H9 (cell line): ENCODE data around the gene CDS2. TPM values are rescaled to one million over a fixed set of nuclear protein-coding genes. Genes with fewer than 3 reads are reported as not detected.

ENCODE experiments used
- DNase-seq: peaks from one replicate; pipeline ENCODE4 v3.0.0-alpha.2; 2017
- H2AFZ ChIP-seq: one replicate; pipeline ENCODE4 v1.6.1; 2013; ENCODE audit warnings: mild to moderate bottlenecking, low read length, control low read depth, moderate library complexity
- H2AK5ac ChIP-seq: 2 replicates; pipeline ENCODE4 v1.6.1; 2013; ENCODE audit warnings: low read length, control low read depth, mixed read lengths; ENCODE audit not compliant: insufficient read length
- H2BK120ac ChIP-seq: one replicate; pipeline ENCODE4 v1.6.1; 2013; ENCODE audit warnings: low read depth, mild to moderate bottlenecking, low read length, control low read depth, inconsistent platforms; ENCODE audit not compliant: poor library complexity, severe bottlenecking
- H2BK12ac ChIP-seq: 2 replicates; pipeline ENCODE4 v1.6.1; 2013; ENCODE audit warnings: low read length, control low read depth, mixed read lengths, low read depth; ENCODE audit not compliant: insufficient read length
- H2BK15ac ChIP-seq: 2 replicates; pipeline ENCODE4 v1.6.1; 2013; ENCODE audit warnings: low read depth, low read length, control low read depth
- H2BK20ac ChIP-seq: one replicate; pipeline ENCODE4 v1.6.1; 2013; ENCODE audit warnings: low read depth, mild to moderate bottlenecking, low read length, control low read depth, inconsistent platforms; ENCODE audit not compliant: poor library complexity, severe bottlenecking
- H2BK5ac ChIP-seq: 2 replicates; pipeline ENCODE4 v1.6.1; 2013; ENCODE audit warnings: low read length, control low read depth, mixed read lengths; ENCODE audit not compliant: insufficient read length
- H3K14ac ChIP-seq: 2 replicates; pipeline ENCODE4 v1.6.1; 2013; ENCODE audit warnings: low read length, control low read depth; ENCODE audit not compliant: insufficient read depth
- H3K18ac ChIP-seq: 2 replicates; pipeline ENCODE4 v1.6.1; 2013; ENCODE audit warnings: low read depth, mild to moderate bottlenecking, mixed read lengths, low read length, control low read depth; ENCODE audit not compliant: insufficient read length
- H3K23ac ChIP-seq: 2 replicates; pipeline ENCODE4 v1.6.1; 2013; ENCODE audit warnings: low read length, control low read depth, mixed read lengths, low read depth; ENCODE audit not compliant: insufficient read length
- H3K23me2 ChIP-seq: 2 replicates; pipeline ENCODE4 v1.6.1; 2013; ENCODE audit warnings: low read depth, mild to moderate bottlenecking, mixed read lengths, low read length, control low read depth; ENCODE audit not compliant: insufficient read length, poor library complexity, severe bottlenecking
- H3K27ac ChIP-seq: 2 replicates; pipeline ENCODE4 v1.5.1; 2013; ENCODE audit warnings: low read length, control low read depth, mixed read lengths, low read depth; ENCODE audit not compliant: insufficient read length
- H3K27me3 ChIP-seq: 2 replicates; pipeline ENCODE4 v1.6.1; 2013; ENCODE audit warnings: low read length, control low read depth, inconsistent platforms; ENCODE audit not compliant: insufficient read depth
- H3K4ac ChIP-seq: 2 replicates; pipeline ENCODE4 v1.6.1; 2013; ENCODE audit warnings: low read depth, mild to moderate bottlenecking, control low read depth, inconsistent platforms, low read length, moderate library complexity
- H3K4me1 ChIP-seq: 2 replicates; pipeline ENCODE4 v1.6.1; 2013; ENCODE audit warnings: low read length, control low read depth, inconsistent platforms; ENCODE audit not compliant: insufficient read depth
- H3K4me2 ChIP-seq: 2 replicates; pipeline ENCODE4 v1.6.1; 2013; ENCODE audit warnings: low read length, control low read depth, mixed read lengths; ENCODE audit not compliant: insufficient read length, insufficient read depth
- H3K56ac ChIP-seq: 2 replicates; pipeline ENCODE4 v1.6.1; 2013; ENCODE audit warnings: low read depth, mild to moderate bottlenecking, mixed read lengths, low read length, control low read depth; ENCODE audit not compliant: insufficient read length
- H3K79me1 ChIP-seq: 2 replicates; pipeline ENCODE4 v1.6.1; 2013; ENCODE audit warnings: low read depth, mild to moderate bottlenecking, moderate library complexity, low read length, control low read depth, inconsistent platforms; ENCODE audit not compliant: insufficient read depth, poor library complexity, severe bottlenecking
- H3K79me2 ChIP-seq: 2 replicates; pipeline ENCODE4 v1.6.1; 2013; ENCODE audit warnings: low read length, control low read depth, inconsistent platforms; ENCODE audit not compliant: insufficient read depth
- H3K9ac ChIP-seq: 2 replicates; pipeline ENCODE4 v1.6.1; 2013; ENCODE audit warnings: low read length, control low read depth, mixed read lengths; ENCODE audit not compliant: insufficient read length; ENCODE audit errors: extremely low read depth
- H3K9me3 ChIP-seq: one replicate; pipeline ENCODE4 v1.6.1; 2013; ENCODE audit warnings: low read depth, low read length, inconsistent platforms; ENCODE audit not compliant: control insufficient read depth
- H3T11ph ChIP-seq: one replicate; pipeline ENCODE4 v1.6.1; 2013; ENCODE audit warnings: mild to moderate bottlenecking, low read length, control low read depth, inconsistent platforms
- H4K20me1 ChIP-seq: one replicate; pipeline ENCODE4 v1.6.1; 2013; ENCODE audit not compliant: control insufficient read depth, insufficient read length, insufficient read depth
- H4K5ac ChIP-seq: 2 replicates; pipeline ENCODE4 v1.6.1; 2013; ENCODE audit warnings: low read depth, mild to moderate bottlenecking, mixed read lengths, low read length, control low read depth; ENCODE audit not compliant: insufficient read length
- H4K8ac ChIP-seq: replicated peaks from 2 replicates; pipeline ENCODE4 v1.6.1; 2013; ENCODE audit warnings: low read length, control low read depth, mixed read lengths, low read depth; ENCODE audit not compliant: insufficient read length
- H4K91ac ChIP-seq: 2 replicates; pipeline ENCODE4 v1.6.1; 2013; ENCODE audit warnings: low read depth, mild to moderate bottlenecking, moderate library complexity, mixed read lengths, low read length, control low read depth; ENCODE audit not compliant: insufficient read length
- H3K27ac Mint-ChIP-seq, 3 experiments: 2 replicates in 2 of 3; 3 replicates in 1 of 3; pipeline ENCODE4 v1.8.0; 2020 to 2021; ENCODE audit warnings: mixed read lengths in 3 of 3, mild to moderate bottlenecking in 1 of 3, moderate library complexity in 1 of 3
- H3K27me3 Mint-ChIP-seq: 2 replicates; pipeline ENCODE4 v1.8.0; 2021; ENCODE audit warnings: low read depth, mild to moderate bottlenecking, moderate library complexity, mixed read lengths
- H3K36me3 Mint-ChIP-seq, 3 experiments: 2 replicates in 2 of 3; 3 replicates in 1 of 3; pipeline ENCODE4 v1.8.0; 2020 to 2021; ENCODE audit warnings: low read depth in 3 of 3, mixed read lengths in 3 of 3; ENCODE audit not compliant: insufficient read depth in 1 of 3
- H3K4me1 Mint-ChIP-seq, 2 experiments: 2 replicates each; pipeline ENCODE4 v1.8.0; 2020; ENCODE audit warnings: mixed read lengths in 2 of 2
- H3K4me3 Mint-ChIP-seq, 2 experiments: 2 replicates in 1 of 2; 3 replicates in 1 of 2; pipeline ENCODE4 v1.8.0; 2020 to 2021; ENCODE audit warnings: mild to moderate bottlenecking in 2 of 2, mixed read lengths in 2 of 2, moderate library complexity in 1 of 2
- H3K9me3 Mint-ChIP-seq, 2 experiments: 2 replicates in 1 of 2; 3 replicates in 1 of 2; pipeline ENCODE4 v1.8.0; 2020; ENCODE audit warnings: mild to moderate bottlenecking in 2 of 2, mixed read lengths in 2 of 2, moderate library complexity in 1 of 2
- CTCF ChIP-seq: fragments of 200-600 bp; sonication (generic); conservative IDR thresholded peaks from 3 replicates; pipeline ENCODE4 v1.8.0; 2021; ENCODE audit warnings: antibody characterized with exemption, mild to moderate bottlenecking
- WGBS: extraction: QIAGEN DNeasy Blood & Tissue Kit; methylation state at CpG from one replicate; pipeline ENCODE4 v1.1.7; 2013; ENCODE audit warnings: missing lambda C conversion rate, low lambda C conversion rate, mixed read lengths; ENCODE audit not compliant: insufficient read length; ENCODE audit errors: extremely low coverage; 5-methylcytosine and 5-hydroxymethylcytosine counted together
- total RNA-seq: library from RNA; stranded (reverse); gene quantifications from 2 replicates; pipeline ENCODE4 v1.2.1, GENCODE V29; 2021

The CDS2 gene
- total RNA-seq, 1 experiment from 2014 or later, result 63.2 TPM

- Mint-ChIP-seq H3K9me3 (no peaks in the 10 kb centered on the region), H3K27ac (no peak overlapping the region), H3K27me3 (no peaks in the 10 kb centered on the region), H3K4me3 (no peak overlapping the region), H3K36me3 (no peaks in the 10 kb centered on the region), H3K4me1 (peaks cover 0 to 6% of the 10 kb centered on the region in 2 experiments; a peak in 1 of 4 replicates)
- Histone ChIP-seq H3K18ac (no peak overlapping the region), H2BK15ac (no peak overlapping the region), H3K9ac (no peak overlapping the region), H3K23me2 (no peaks in the 10 kb centered on the region), H3K4me2 (no peak overlapping the region), H3K79me2 (no peaks in the 10 kb centered on the region), H4K20me1 (no peaks in the 10 kb centered on the region), H4K91ac (no peak overlapping the region), H4K5ac (no peak overlapping the region), H2BK5ac (no peak overlapping the region), H3K4me1 (no peaks in the 10 kb centered on the region), H3T11ph (no peak overlapping the region), H2AFZ (no peak overlapping the region), H3K27me3 (no peaks in the 10 kb centered on the region), H4K8ac (no peak overlapping the region), H3K14ac (no peak overlapping the region), H3K4ac (no peak overlapping the region), H2AK5ac (no peak overlapping the region), H3K56ac (no peak overlapping the region), H2BK120ac (no peak overlapping the region), H3K79me1 (no peaks in the 10 kb centered on the region), H2BK20ac (no peak overlapping the region), H3K9me3 (no peaks in the 10 kb centered on the region), H3K23ac (no peak overlapping the region), H3K27ac (no peak overlapping the region), H2BK12ac (no peak overlapping the region)
- peak; percentile 97 for TF ChIP-seq CTCF
- WGBS, result no CpG with 5 or more reads among the region's 10 CpGs
- peak; percentile 84 for DNase-seq
These were observed 78.8 kb downstream of the CDS2 start for GRCh38 chr20:5205348-5206210.
